ENCODE data around the gene RPL23. TPM values are rescaled to one million over a fixed set of nuclear protein-coding genes. Genes with fewer than 3 reads are reported as not detected.

Gene RPL23
- total RNA-seq, 1 experiment from 2014 or later = 1,631 TPM

- Histone ChIP-seq H3K27me3 (ENCODE audit: insufficient read depth, low read length) (no peaks in the 10 kb centered on the region), H3K9ac (ENCODE audit: low read length) (no peak overlapping the region), H3K4me2 (ENCODE audit: low read length) (0 out of 2 replicates have a peak overlapping the region, but pooled peaks have one; percentile 85), H3K79me2 (ENCODE audit: insufficient read depth, low read length) (peaks cover 97% of the 10 kb centered on the region), H3K27ac (ENCODE audit: low read depth, low read length) (no peak overlapping the region), H2AFZ (ENCODE audit: low read depth, low read length, poor library complexity, severe bottlenecking) (no peak overlapping the region), H3K4me1 (ENCODE audit: control insufficient read depth in 1 of 2, insufficient read depth in 2 of 2, low read length in 2 of 2) (peaks cover 69 to 93% of the 10 kb centered on the region in 2 experiments), H3K36me3 (ENCODE audit: control insufficient read depth in 1 of 2, insufficient read depth in 2 of 2, low read length in 2 of 2) (peaks cover 12 to 14% of the 10 kb centered on the region in 2 experiments; a peak in 3 of 4 replicates), H3K9me2 (ENCODE audit: insufficient read depth) (no peaks in the 10 kb centered on the region), H4K20me1 (ENCODE audit: insufficient read depth) (no peaks in the 10 kb centered on the region), H3K9me3 (ENCODE audit: control insufficient read depth in 1 of 2, insufficient read depth in 1 of 2, low read depth in 1 of 2, low read length in 2 of 2) (no peaks in the 10 kb centered on the region), H3K4me3 (replicated peaks in 1 of 2; ENCODE audit: low read depth in 1 of 2, low read length in 2 of 2) (no peak overlapping the region)
- intact Hi-C loops (cut with micrococcal nuclease) = no loop called here
- CTCF ChIA-PET = no interaction called here
- no peak for ATAC-seq
- BruUV-seq (replicated peaks) = no TSS peak
- POLR2A ChIA-PET = no interaction called here
- no peak for TF ChIP-seq CTCF (IDR thresholded peaks at IDR 0.05 in 2 of 3, conservative IDR thresholded peaks at IDR 0.05 in 1 of 3; ENCODE audit: borderline replicate concordance in 1 of 3, insufficient read depth in 1 of 3, low read depth in 2 of 3, low read length in 2 of 3)
- no peak for TF ChIP-seq ATF3 (IDR thresholded peaks at IDR 0.05)
- TF ChIP-seq JUND (IDR thresholded peaks at IDR 0.05) = no peak
- TF ChIP-seq TCF7L2 (IDR thresholded peaks at IDR 0.05; ENCODE audit: borderline replicate concordance, extremely low read depth, insufficient read depth, insufficient read length) = no peak
- TF ChIP-seq FOSL1 (IDR thresholded peaks at IDR 0.05; ENCODE audit: low read depth) = no peak
- no peak for DNase-seq (ENCODE audit: low read depth, low spot score)
- RAD21 ChIA-PET (ENCODE audit: low non-redundant PET in 1 of 2, low total read pairs in 2 of 2, uncharacterized antibody in 2 of 2, unreplicated experiment in 2 of 2) = no interaction called here
Measured at GRCh38 chr17:38875477-38876075, 22.1 kb upstream of the RPL23 start.
